PFSK-1 (cell line): ENCODE results near the gene TFEB.

Source experiments
- FOXP2 ChIP-seq: optimal IDR thresholded peaks from 2 replicates; pipeline ENCODE3; 2011; ENCODE audit warnings: borderline replicate concordance, control low read depth, inconsistent platforms; ENCODE audit not compliant: insufficient read depth; ENCODE audit errors: extremely low read length, extremely low read depth
- POLR2AphosphoS5 ChIP-seq: IDR thresholded peaks from 2 replicates; pipeline ENCODE4 v1.6.1; 2012; ENCODE audit warnings: low read depth, mild to moderate bottlenecking, control low read depth, low read length, moderate library complexity
- SIN3A ChIP-seq: IDR thresholded peaks from 2 replicates; pipeline ENCODE4 v1.6.1; 2012; ENCODE audit warnings: mild to moderate bottlenecking, low read length, moderate library complexity, borderline replicate concordance; ENCODE audit not compliant: insufficient read depth
- TAF1 ChIP-seq: IDR thresholded peaks from 2 replicates; pipeline ENCODE4 v1.6.1; 2012; ENCODE audit warnings: low read length, control low read depth, borderline replicate concordance; ENCODE audit not compliant: insufficient read depth
- TF ChIP-seq, protein P1 (sequence below), 2 experiments: IDR thresholded peaks; 2 replicates each; pipeline versions ENCODE4 v1.6.1 to v1.8.0; 2011 to 2012; ENCODE audit warnings: low read depth in 2 of 2, low read length in 2 of 2, control low read depth in 1 of 2, inconsistent platforms in 1 of 2, mild to moderate bottlenecking in 1 of 2, moderate library complexity in 1 of 2; ENCODE audit not compliant: insufficient read depth in 1 of 2

The TFEB gene

DNA sequence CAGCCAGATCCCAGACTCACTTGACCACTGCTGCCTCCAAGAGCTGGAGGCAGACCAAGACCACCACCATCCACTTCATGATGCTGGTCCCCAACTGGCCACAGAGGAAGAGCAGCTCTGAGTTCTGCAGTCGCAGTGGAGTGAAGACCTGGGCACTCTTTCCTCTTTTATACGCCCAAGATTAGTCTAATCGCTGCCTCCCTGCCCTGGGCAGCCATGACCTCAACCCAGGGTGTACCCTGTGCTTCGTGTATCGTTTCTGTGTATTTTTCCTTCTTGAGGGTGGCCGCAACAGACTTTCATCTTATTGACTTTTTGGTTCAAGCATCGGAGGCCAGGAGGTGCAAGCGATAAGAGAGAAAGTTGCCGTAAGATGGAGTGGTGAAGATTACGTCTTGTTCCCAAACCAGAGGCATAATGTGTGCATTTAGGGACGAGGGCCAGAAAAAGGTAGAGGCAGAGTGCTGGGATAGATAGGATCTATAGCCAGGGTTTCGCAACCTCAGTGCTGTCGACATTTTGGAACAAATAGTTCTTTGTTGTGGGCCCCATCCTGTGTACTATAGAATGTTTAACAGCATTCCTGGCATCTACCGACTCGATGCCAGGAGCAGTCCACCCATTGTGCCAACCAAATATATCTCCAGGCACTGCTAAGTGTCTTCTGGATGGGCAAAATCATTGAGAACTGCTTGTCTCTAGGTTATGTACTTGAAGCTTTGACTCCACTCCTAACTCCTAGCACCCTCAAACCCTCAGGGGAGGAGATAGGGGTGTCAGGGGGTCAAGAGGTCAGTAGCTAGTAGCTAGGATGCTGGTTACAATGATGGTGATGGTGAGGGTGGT lies 12.1 kb upstream of the TFEB start, which contains the start of gene PGC:
PGC (minus strand) TSS at position 142 of the 846 bp plus-strand sequence; CDS start at position 79, 63 bp downstream.
- TF ChIP-seq SIN3A (no peak), TAF1 (no peak), POLR2AphosphoS5 (no peak), FOXP2 (no peak)
- TF ChIP-seq, protein P1, sequence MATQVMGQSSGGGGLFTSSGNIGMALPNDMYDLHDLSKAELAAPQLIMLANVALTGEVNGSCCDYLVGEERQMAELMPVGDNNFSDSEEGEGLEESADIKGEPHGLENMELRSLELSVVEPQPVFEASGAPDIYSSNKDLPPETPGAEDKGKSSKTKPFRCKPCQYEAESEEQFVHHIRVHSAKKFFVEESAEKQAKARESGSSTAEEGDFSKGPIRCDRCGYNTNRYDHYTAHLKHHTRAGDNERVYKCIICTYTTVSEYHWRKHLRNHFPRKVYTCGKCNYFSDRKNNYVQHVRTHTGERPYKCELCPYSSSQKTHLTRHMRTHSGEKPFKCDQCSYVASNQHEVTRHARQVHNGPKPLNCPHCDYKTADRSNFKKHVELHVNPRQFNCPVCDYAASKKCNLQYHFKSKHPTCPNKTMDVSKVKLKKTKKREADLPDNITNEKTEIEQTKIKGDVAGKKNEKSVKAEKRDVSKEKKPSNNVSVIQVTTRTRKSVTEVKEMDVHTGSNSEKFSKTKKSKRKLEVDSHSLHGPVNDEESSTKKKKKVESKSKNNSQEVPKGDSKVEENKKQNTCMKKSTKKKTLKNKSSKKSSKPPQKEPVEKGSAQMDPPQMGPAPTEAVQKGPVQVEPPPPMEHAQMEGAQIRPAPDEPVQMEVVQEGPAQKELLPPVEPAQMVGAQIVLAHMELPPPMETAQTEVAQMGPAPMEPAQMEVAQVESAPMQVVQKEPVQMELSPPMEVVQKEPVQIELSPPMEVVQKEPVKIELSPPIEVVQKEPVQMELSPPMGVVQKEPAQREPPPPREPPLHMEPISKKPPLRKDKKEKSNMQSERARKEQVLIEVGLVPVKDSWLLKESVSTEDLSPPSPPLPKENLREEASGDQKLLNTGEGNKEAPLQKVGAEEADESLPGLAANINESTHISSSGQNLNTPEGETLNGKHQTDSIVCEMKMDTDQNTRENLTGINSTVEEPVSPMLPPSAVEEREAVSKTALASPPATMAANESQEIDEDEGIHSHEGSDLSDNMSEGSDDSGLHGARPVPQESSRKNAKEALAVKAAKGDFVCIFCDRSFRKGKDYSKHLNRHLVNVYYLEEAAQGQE (IDR thresholded peaks at IDR 0.05; ENCODE audit: insufficient read depth in 1 of 2, low read depth in 2 of 2, low read length in 2 of 2): no peak

DNA sequence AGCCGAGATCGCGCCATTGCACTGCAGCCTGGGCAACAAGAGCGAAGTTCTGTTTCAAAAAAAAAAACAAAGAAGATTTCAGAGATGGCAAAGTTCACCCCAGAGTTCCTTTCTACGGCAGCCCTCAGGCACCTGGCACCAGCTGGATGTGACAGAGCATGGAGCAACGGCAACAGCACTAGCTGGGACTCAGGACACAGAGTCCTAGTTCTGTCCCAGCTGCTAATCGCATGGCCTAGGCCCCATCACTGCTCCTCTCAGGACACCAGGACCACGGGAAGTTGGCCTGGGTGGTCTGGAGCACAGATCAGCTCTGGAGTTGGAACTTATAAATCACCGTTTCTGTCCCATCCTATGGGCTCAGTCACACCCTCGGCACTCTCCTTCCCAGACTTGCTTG lies 10.7 kb upstream of the TFEB start:
- TF ChIP-seq FOXP2 (no peak), TAF1 (no peak), SIN3A (no peak), POLR2AphosphoS5 (no peak)
- TF ChIP-seq, protein P1 (IDR thresholded peaks at IDR 0.05; ENCODE audit: insufficient read depth in 1 of 2, low read depth in 2 of 2, low read length in 2 of 2): no peak

DNA sequence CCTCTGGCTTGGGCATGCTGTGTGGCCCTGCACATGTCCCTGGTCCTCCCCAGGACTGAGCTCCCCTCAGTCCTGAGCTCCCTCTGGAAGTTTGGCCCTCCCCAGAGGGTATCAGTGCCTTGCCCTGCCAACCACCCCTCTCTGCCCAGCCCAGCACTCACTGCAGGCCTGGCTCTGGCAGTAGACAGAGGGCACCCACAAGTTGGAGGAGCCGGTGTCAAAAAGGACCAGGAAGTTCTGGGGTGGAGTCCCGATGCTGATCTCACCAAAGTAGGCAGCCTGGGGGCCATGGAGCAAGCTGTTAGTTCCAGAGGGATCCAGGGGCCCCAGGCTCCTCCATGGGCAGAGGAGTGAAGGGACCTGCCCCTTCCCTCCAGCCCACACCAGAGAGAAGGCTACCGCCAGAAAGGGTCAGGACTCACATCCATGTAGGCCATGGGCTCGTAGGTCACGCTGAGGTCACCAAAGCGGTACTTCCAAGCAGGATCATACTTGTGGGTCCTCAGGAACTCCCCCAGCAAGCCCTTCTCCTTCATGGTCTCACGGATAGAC lies 8.9 kb upstream of the TFEB start:
- TF ChIP-seq SIN3A (no peak), TAF1 (no peak), FOXP2 (no peak), POLR2AphosphoS5 (no peak)
- TF ChIP-seq, protein P1 (IDR thresholded peaks at IDR 0.05; ENCODE audit: insufficient read depth in 1 of 2, low read depth in 2 of 2, low read length in 2 of 2): no peak

DNA sequence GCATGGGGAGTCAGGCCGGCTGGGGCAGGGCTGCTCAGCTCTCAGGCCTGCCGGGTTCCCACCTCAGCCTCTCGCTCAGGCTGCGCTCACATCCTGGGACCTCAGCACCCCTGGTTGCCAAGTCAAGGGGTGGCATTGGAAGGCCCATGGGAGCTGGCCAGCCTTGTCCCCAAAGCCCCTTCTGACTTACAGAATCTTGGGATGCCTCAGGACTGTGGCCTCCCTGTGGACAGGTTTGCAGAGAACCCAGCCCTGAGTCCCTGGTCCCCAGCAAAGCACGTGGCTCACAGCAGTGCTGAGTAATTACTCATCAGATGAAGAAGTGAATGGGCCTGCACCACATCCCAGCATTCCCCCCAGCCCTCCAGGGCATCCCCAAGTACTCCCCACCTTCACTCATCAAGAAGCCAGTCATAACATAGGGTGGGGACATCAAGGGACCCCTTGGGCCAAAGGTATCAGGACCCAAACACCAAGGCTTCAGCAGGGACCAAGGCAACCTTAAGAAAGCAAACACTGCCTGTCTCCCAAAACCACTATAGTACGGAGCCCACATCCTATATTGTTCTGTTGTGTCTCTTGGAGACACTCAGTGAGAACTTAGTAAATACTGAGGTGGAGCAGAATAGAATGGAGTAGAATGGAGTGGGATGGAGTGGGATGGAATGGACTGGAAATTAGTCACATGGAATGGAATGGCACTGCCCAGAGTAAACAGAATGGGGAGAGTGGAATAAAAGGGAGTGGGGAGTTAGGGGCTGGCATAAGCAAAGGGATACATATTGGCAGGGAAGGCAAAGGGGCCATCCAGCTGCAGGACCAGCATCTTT lies 8.2 kb upstream of the TFEB start:
- TF ChIP-seq FOXP2 (no peak), TAF1 (no peak), SIN3A (no peak), POLR2AphosphoS5 (no peak)
- TF ChIP-seq, protein P1 (IDR thresholded peaks at IDR 0.05; ENCODE audit: insufficient read depth in 1 of 2, low read depth in 2 of 2, low read length in 2 of 2): no peak
